ENCODE data around the gene SFI1. TPM values are rescaled to one million over a fixed set of nuclear protein-coding genes. Genes with fewer than 3 reads are reported as not detected.
"Not testable (repeated sequence)": the region's sequence is repeated elsewhere in the genome, so short reads cannot be mapped to it uniquely, and the experiment has no call there.

SFI1 gene
- total RNA-seq, 4 donors from 2014 or later = 55.3 to 157 (median 90.1) TPM

GRCh38 chr22:31538815-31539214, 42.5 kb downstream of the SFI1 start:
- 60 to 87% methylated on average over 1 to 5 of the region's 5 CpGs for whole genome bisulfite sequencing, 2 donors (ENCODE audit: low coverage in 1 of 2)
- intact Hi-C loops (cut with DNase I; ENCODE audit: low total_unique reads) (no loop called here), in situ Hi-C loops (cut with MboI; ENCODE audit: low pct_ligation_motif_present in 1 of 4, low pct_unique_long_range_greater_than_20kb in 1 of 4, low sequenced_read_pairs in 3 of 4) (no loop called here)
- Histone ChIP-seq H3K27ac (no peak overlapping the region), H3K4me1 (no peaks in the 10 kb centered on the region), H3K27me3 (no peaks in the 10 kb centered on the region), H3K9me3 (no peaks in the 10 kb centered on the region), H3K4me3 (no peak overlapping the region), H3K36me3 (no peaks in the 10 kb centered on the region)
- DNase-seq = no peak
- TF ChIP-seq POLR2A (IDR thresholded peaks at IDR 0.05) = no peak
- no peak for TF ChIP-seq CTCF (IDR thresholded peaks at IDR 0.05)
- no peak for TF ChIP-seq POLR2AphosphoS5 (IDR thresholded peaks at IDR 0.05)
- TF ChIP-seq EP300 (IDR thresholded peaks at IDR 0.05; ENCODE audit: low read depth) = no peak

GRCh38 chr22:31540166-31540565, 43.8 kb downstream of the SFI1 start:
- H3K9me3 ChIP-seq; H3K27ac ChIP-seq; H3K4me1 ChIP-seq; in situ Hi-C loops (cut with MboI; ENCODE audit: low pct_ligation_motif_present in 1 of 4, low pct_unique_long_range_greater_than_20kb in 1 of 4, low sequenced_read_pairs in 3 of 4); H3K27me3 ChIP-seq; H3K4me3 ChIP-seq; H3K36me3 ChIP-seq; DNase-seq; intact Hi-C loops (cut with DNase I; ENCODE audit: low total_unique reads): not testable (repeated sequence)
- WGBS, 2 donors (ENCODE audit: low coverage in 1 of 2) = 93 to 96% methylated on average over 4 of the region's 4 CpGs

GRCh38 chr22:31540966-31541365, 44.6 kb downstream of the SFI1 start:
- no peaks in the 10 kb centered on the region for H3K27me3 ChIP-seq
- DNase-seq = no peak
- no peaks in the 10 kb centered on the region for H3K9me3 ChIP-seq
- TF ChIP-seq POLR2A (IDR thresholded peaks at IDR 0.05) (no peak), EP300 (IDR thresholded peaks at IDR 0.05; ENCODE audit: low read depth) (no peak), POLR2AphosphoS5 (IDR thresholded peaks at IDR 0.05) (no peak), CTCF (IDR thresholded peaks at IDR 0.05) (no peak)
- H3K4me3 ChIP-seq = no peak overlapping the region
- intact Hi-C loops (cut with DNase I; ENCODE audit: low total_unique reads) = no loop called here
- H3K4me1 ChIP-seq = no peaks in the 10 kb centered on the region
- no peaks in the 10 kb centered on the region for H3K36me3 ChIP-seq
- WGBS, 2 donors (ENCODE audit: low coverage in 1 of 2) = 93 to 96% methylated on average over 3 to 5 of the region's 5 CpGs
- no peak overlapping the region for H3K27ac ChIP-seq
- in situ Hi-C loops (cut with MboI; ENCODE audit: low pct_ligation_motif_present in 1 of 4, low pct_unique_long_range_greater_than_20kb in 1 of 4, low sequenced_read_pairs in 3 of 4) = no loop called here

- H3K36me3 ChIP-seq = peaks cover 0 to 9% (median 0%) of the 10 kb centered on the region in 4 donors
- no peak for DNase-seq
- TF ChIP-seq POLR2A (IDR thresholded peaks at IDR 0.05) = no peak
- no peak for TF ChIP-seq POLR2AphosphoS5 (IDR thresholded peaks at IDR 0.05)
- no peak for TF ChIP-seq EP300 (IDR thresholded peaks at IDR 0.05; ENCODE audit: low read depth)
- no peak for TF ChIP-seq CTCF (IDR thresholded peaks at IDR 0.05)
- no peaks in the 10 kb centered on the region for H3K27me3 ChIP-seq
- no peaks in the 10 kb centered on the region for H3K9me3 ChIP-seq
- 96 to 98% methylated on average over 4 to 15 of the region's 15 CpGs for WGBS, 2 donors (ENCODE audit: low coverage in 1 of 2)
- no peaks in the 10 kb centered on the region for H3K4me1 ChIP-seq
- H3K4me3 ChIP-seq = no peak overlapping the region
- intact Hi-C loops (cut with DNase I; ENCODE audit: low total_unique reads) (no loop called here), in situ Hi-C loops (cut with MboI; ENCODE audit: low pct_ligation_motif_present in 1 of 4, low pct_unique_long_range_greater_than_20kb in 1 of 4, low sequenced_read_pairs in 3 of 4) (no loop called here)
- no peak overlapping the region for H3K27ac ChIP-seq
Measured at GRCh38 chr22:31544481-31545480, 48.4 kb downstream of the SFI1 start.

All from transverse colon (tissue), 4 donors.